Uterus (tissue), 2 donors: ENCODE measurements around the gene CLMP.

Experiments
- CTCF ChIP-seq, 4 experiments: fragments of 200-600 bp in 2 of 4; fragments of 450-650 bp in 2 of 4; sonication (generic) in 2 of 4; IDR thresholded peaks; one replicate each; pipeline ENCODE4 v1.5.1; 2016 to 2019; ENCODE audit warnings: antibody characterized with exemption in 4 of 4, mild to moderate bottlenecking in 2 of 4, moderate library complexity in 1 of 4
- POLR2A ChIP-seq, 2 donors: fragments of 450-650 bp; IDR thresholded peaks; one replicate each; pipeline ENCODE4 v1.6.1; 2016; ENCODE audit warnings: antibody characterized with exemption in 2 of 2, mild to moderate bottlenecking in 1 of 2, moderate library complexity in 1 of 2

GRCh38 chr11:123083623-123084029 is 111.4 kb downstream of the CLMP start:
- TF ChIP-seq POLR2A (IDR thresholded peaks at IDR 0.05) (no peak), CTCF (IDR thresholded peaks at IDR 0.05) (no peak)
